Ovary (tissue), 9 donors: ENCODE measurements around the gene BLOC1S6. TPM values are rescaled to one million over a fixed set of nuclear protein-coding genes. Genes with fewer than 3 reads are reported as not detected.

Experiments used
- DNase-seq, 5 donors: peaks; one replicate each; pipeline ENCODE4 v3.0.0-alpha.2; 2019 to 2020
- H3K27ac ChIP-seq, 2 donors: fragments of 200-600 bp; one replicate each; pipeline versions ENCODE4 v1.5.1 to v1.8.0; 2019 to 2022
- H3K27me3 ChIP-seq: fragments of 200-600 bp; one replicate; pipeline ENCODE4 v1.8.0; 2022
- H3K36me3 ChIP-seq: fragments of 200-600 bp; sonication (generic); one replicate; pipeline ENCODE4 v1.5.1; 2019
- H3K4me1 ChIP-seq: one replicate; pipeline ENCODE4 v1.8.1; 2013; ENCODE audit warnings: mild to moderate bottlenecking, moderate library complexity; ENCODE audit not compliant: insufficient read depth
- H3K4me3 ChIP-seq: fragments of 200-600 bp; sonication (generic); one replicate; pipeline ENCODE4 v1.5.1; 2017
- H3K9me3 ChIP-seq, 2 donors: fragments of 200-600 bp in 1 of 2; sonication (generic) in 1 of 2; one replicate each; pipeline versions ENCODE4 v1.5.1 to v1.8.1; 2013 to 2019; ENCODE audit warnings: mild to moderate bottlenecking in 1 of 2, moderate library complexity in 1 of 2
- EP300 ChIP-seq: sonication (generic); formaldehyde crosslinking; IDR thresholded peaks from one replicate; pipeline ENCODE4 v1.6.1; 2017; ENCODE audit warnings: antibody characterized with exemption
- POLR2A ChIP-seq: fragments of 450-650 bp; IDR thresholded peaks from one replicate; pipeline ENCODE4 v1.6.1; 2017; ENCODE audit warnings: antibody characterized with exemption, mild to moderate bottlenecking, moderate library complexity
- WGBS, 3 donors: extraction: QIAGEN DNeasy Blood & Tissue Kit in 1 of 3; methylation state at CpG; one replicate each; pipeline versions ENCODE4 v1.1.5 to v1.1.7; 2013 to 2017; 5-methylcytosine and 5-hydroxymethylcytosine counted together
- intact Hi-C, 4 donors: fragments of 100-400 bp; cut with DNase I; formaldehyde crosslinking; loops; one replicate each; pipeline versions ENCODE4 v1.11.0 to v1.15.1; 2022 to 2023
- polyA plus RNA-seq, 2 donors: library from polyadenylated mRNA; stranded (reverse); fragments of 200-250 nt in 1 of 2; fragments of 350-450 nt in 1 of 2; fragmentation: Illumina TruSeq in 1 of 2; extraction: RNeasy Lipid Tissue Mini Kit (QIAGEN cat#74804) in 1 of 2; gene quantifications; one replicate each; pipeline ENCODE4 v1.2.3, GENCODE V29; 2013 to 2014
- total RNA-seq, 7 donors: library from RNA; depleted of rRNA in 2 of 7; stranded (reverse); fragments of >200 nt in 2 of 7; fragmentation: NEBNext Ultra II Directional in 3 of 7; extraction: Animal tissue kit (Norgen Biotek cat#: 25700) in 3 of 7; gene quantifications; one replicate each; pipeline versions ENCODE4 v1.1.0 to v1.2.4, GENCODE V29; 2016 to 2023
- TF ChIP-seq, protein P1 (sequence below), 3 donors: fragments of 450-650 bp in 2 of 3; fragments of 200-600 bp in 1 of 3; IDR thresholded peaks; one replicate each; pipeline versions ENCODE4 v1.5.1 to v1.8.0; 2016 to 2022; ENCODE audit warnings: antibody characterized with exemption in 3 of 3, mild to moderate bottlenecking in 1 of 3
- donor health status: DM: no; HTN: no; CAD: no; lungs with moderate emphysema.
- donor health status: DM: no; HTN: no; CAD: no.
- donor health status: Bipolar disorder and iron deficiency.
- donor health status: DM: yes; HTN: yes; CAD: no.
- donor health status: DM: no; HTN: no; CAD: no.
- donor health status: DM: yes; HTN: yes; CAD: no.

Gene BLOC1S6
- total and polyA plus RNA-seq, 9 donors: 28.8 to 58.3 (median 46.1) TPM

DNA sequence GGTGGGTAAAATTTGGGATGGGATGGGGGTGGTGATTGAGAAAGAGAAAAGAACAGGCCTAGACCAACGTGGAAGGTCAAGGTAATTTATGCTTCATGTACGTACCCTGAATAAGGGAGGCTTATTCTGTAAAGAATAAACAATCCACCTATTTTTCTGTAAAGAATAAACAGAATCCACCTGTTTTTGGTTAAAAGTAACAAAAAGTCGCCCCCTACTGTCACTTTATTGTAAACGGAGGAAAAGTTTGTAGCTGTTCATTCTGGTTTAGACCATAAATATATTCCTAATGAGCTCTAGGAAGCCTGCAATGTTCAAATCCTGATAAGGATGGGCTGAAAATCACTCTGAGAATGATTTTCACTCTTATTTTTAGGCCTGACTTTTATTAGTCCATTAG is 24.1 kb downstream of the BLOC1S6 start:
- Histone ChIP-seq H3K36me3 (no peaks in the 10 kb centered on the region), H3K9me3 (no peaks in the 10 kb centered on the region), H3K27me3 (no peaks in the 10 kb centered on the region), H3K4me3 (no peak overlapping the region), H3K4me1 (no peaks in the 10 kb centered on the region), H3K27ac (no peak overlapping the region)
- 14 to 15% (median 14%) methylated on average over 4 of the region's 4 CpGs for WGBS, 3 donors
- TF ChIP-seq POLR2A (no peak), EP300 (no peak)
- TF ChIP-seq, protein P1, sequence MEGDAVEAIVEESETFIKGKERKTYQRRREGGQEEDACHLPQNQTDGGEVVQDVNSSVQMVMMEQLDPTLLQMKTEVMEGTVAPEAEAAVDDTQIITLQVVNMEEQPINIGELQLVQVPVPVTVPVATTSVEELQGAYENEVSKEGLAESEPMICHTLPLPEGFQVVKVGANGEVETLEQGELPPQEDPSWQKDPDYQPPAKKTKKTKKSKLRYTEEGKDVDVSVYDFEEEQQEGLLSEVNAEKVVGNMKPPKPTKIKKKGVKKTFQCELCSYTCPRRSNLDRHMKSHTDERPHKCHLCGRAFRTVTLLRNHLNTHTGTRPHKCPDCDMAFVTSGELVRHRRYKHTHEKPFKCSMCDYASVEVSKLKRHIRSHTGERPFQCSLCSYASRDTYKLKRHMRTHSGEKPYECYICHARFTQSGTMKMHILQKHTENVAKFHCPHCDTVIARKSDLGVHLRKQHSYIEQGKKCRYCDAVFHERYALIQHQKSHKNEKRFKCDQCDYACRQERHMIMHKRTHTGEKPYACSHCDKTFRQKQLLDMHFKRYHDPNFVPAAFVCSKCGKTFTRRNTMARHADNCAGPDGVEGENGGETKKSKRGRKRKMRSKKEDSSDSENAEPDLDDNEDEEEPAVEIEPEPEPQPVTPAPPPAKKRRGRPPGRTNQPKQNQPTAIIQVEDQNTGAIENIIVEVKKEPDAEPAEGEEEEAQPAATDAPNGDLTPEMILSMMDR (IDR thresholded peaks at IDR 0.05): no peak
- intact Hi-C loops: loop anchor here in 1 of 4 donors (5.0 kb wide), 1 partner anchor 154 kb away; no protein-coding TSS in a partner anchor
- no peak for DNase-seq

DNA sequence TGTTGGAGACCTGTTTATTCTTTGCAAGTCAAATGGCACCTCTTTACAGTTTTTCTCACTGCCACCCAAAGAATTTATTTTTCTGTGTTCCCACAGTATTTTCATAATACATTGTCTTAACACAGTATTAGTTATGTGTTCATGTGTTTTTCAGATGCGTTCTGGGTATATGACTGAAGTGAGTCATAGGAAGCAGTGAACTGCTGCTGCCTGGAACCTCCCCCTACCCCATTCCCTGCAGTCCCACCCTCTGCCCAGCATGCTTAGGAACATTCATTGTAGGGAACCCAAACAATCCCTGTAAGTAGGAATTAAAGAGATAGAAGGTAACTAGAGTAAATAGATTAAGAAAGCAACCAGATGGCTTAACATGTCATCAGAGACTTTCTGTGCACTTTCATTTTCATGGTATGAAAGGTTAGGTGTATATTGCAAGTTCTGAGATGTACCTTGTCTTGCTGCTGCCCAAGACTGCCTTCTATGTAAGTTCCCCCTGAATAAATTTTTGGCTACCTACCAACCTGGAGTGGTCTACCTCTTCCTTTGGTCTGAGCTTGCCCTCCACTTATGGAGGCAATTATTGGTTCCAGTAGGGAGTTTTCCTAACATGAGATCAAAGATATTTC is 25.7 kb downstream of the BLOC1S6 start:
- no peaks in the 10 kb centered on the region for H3K4me1 ChIP-seq
- H3K36me3 ChIP-seq: no peaks in the 10 kb centered on the region
- H3K27ac ChIP-seq: no peak overlapping the region
- no peak for TF ChIP-seq POLR2A
- TF ChIP-seq, protein P1 (IDR thresholded peaks at IDR 0.05): no peak
- no peak for TF ChIP-seq EP300
- 24 to 46% (median 37%) methylated on average over 1 of the region's 1 CpG for WGBS, 3 donors
- no peak overlapping the region for H3K4me3 ChIP-seq
- no peaks in the 10 kb centered on the region for H3K27me3 ChIP-seq
- DNase-seq: no peak
- intact Hi-C loops: loop anchor here in 1 of 4 donors (5.0 kb wide), 1 partner anchor 156 kb away; no protein-coding TSS in a partner anchor
- no peaks in the 10 kb centered on the region for H3K9me3 ChIP-seq

DNA sequence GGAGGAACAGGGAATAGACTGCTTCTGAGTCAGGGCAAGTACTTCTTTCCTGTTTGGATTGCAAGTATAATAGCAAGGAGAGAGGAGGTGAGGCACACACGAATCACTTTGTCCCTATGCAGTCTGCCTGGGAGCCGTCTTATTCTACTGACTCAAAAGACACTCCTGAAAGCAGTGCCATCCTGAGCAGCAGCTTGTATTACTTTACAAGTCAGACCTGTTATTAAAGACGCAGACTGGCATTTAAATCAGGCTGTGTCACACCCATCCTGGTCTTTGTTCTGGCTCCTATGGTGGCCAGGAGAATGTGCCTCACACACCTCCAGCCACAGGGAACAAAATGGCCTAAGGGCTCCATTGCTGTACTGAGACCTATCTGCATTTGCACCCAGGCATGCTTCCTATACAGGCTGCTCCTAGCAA is 29.7 kb downstream of the BLOC1S6 start:
- TF ChIP-seq EP300 (no peak), POLR2A (no peak)
- TF ChIP-seq, protein P1 (IDR thresholded peaks at IDR 0.05): no peak
- no peaks in the 10 kb centered on the region for H3K27me3 ChIP-seq
- no peaks in the 10 kb centered on the region for H3K4me1 ChIP-seq
- WGBS, 3 donors: 75 to 81% (median 80%) methylated on average over 3 of the region's 3 CpGs
- H3K4me3 ChIP-seq: no peak overlapping the region
- H3K36me3 ChIP-seq: no peaks in the 10 kb centered on the region
- no peak overlapping the region for H3K27ac ChIP-seq
- no peak for DNase-seq
- intact Hi-C loops: no loop called here
- no peaks in the 10 kb centered on the region for H3K9me3 ChIP-seq

DNA sequence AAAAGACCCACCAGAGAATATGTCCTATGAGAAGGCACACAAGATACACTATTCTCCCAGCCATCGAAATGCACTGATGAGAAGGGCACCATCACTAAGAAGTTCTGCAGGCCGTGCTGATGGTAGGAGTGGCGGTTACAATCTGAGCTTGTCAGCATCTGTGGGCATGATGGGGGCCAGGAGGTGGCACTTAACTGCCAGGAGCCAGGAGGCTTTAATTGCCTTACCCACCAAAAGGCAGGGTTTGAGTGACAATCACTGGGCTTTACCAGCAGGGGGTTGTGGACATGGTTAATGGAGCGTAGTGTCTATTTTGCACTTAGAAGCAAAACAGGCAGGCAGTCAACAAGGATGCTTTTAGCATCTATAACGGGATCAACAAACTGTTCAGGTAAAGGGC is 31.6 kb downstream of the BLOC1S6 start:
- no peak overlapping the region for H3K4me3 ChIP-seq
- intact Hi-C loops: no loop called here
- no peaks in the 10 kb centered on the region for H3K36me3 ChIP-seq
- H3K9me3 ChIP-seq: no peaks in the 10 kb centered on the region
- no peak for DNase-seq
- 84 to 85% (median 84%) methylated on average over 5 of the region's 5 CpGs for WGBS, 3 donors
- TF ChIP-seq, protein P1 (IDR thresholded peaks at IDR 0.05): no peak
- H3K27ac ChIP-seq: no peak overlapping the region
- no peaks in the 10 kb centered on the region for H3K27me3 ChIP-seq
- no peaks in the 10 kb centered on the region for H3K4me1 ChIP-seq
